H1 (cell line): ENCODE measurements around the gene ZNF768. TPM values are rescaled to one million over a fixed set of nuclear protein-coding genes. Genes with fewer than 3 reads are reported as not detected.

Experiments
- CTCF ChIA-PET: fragments of 300-600 bp; sonication (Branson Sonifier 250); formaldehyde crosslinking; loops from one replicate; lab custom pipeline; 2021; ENCODE audit not compliant: partially characterized antibody; lab: Charles Lee
- POLR2A ChIA-PET: fragments of 300-600 bp; sonication (Branson Sonifier 250); formaldehyde crosslinking; loops from one replicate; lab custom pipeline; 2021; ENCODE audit warnings: inconsistent platforms; ENCODE audit not compliant: partially characterized antibody; lab: Charles Lee
- DNase-seq, 2 experiments: peaks; one replicate each; pipeline versions ENCODE4 v3.0.0 to v3.0.0-alpha.2; 2010 to 2022; ENCODE audit warnings: low spot score in 2 of 2, low read depth in 1 of 2, mixed read lengths in 1 of 2
- FAIRE-seq: peaks from 2 replicates; lab custom pipeline; 2011; peaks lifted over from hg19 to GRCh38; lab: Jason Lieb, UNC
- H2AFZ ChIP-seq: 2 replicates; pipeline ENCODE4 v1.8.1; 2012; ENCODE audit warnings: low read length, inconsistent platforms
- H2AK5ac ChIP-seq: 2 replicates; pipeline ENCODE4 v1.6.1; 2013; ENCODE audit warnings: low read depth, low read length
- H2BK120ac ChIP-seq: replicated peaks from 2 replicates; pipeline ENCODE3; 2013; ENCODE audit warnings: low read depth, low read length, inconsistent platforms
- H2BK12ac ChIP-seq: 2 replicates; pipeline ENCODE4 v1.6.1; 2013; ENCODE audit warnings: low read depth, low read length
- H2BK15ac ChIP-seq: 2 replicates; pipeline ENCODE4 v1.6.1; 2013; ENCODE audit warnings: low read length
- H2BK20ac ChIP-seq: 2 replicates; pipeline ENCODE4 v1.6.1; 2013; ENCODE audit warnings: low read length
- H2BK5ac ChIP-seq: 2 replicates; pipeline ENCODE4 v1.6.1; 2013; ENCODE audit warnings: low read depth, low read length
- H3K14ac ChIP-seq: 2 replicates; pipeline ENCODE4 v1.6.1; 2013; ENCODE audit warnings: inconsistent platforms; ENCODE audit not compliant: insufficient read length
- H3K18ac ChIP-seq: 2 replicates; pipeline ENCODE4 v1.6.1; 2013; ENCODE audit warnings: low read length; ENCODE audit errors: extremely low read depth
- H3K23ac ChIP-seq: 2 replicates; pipeline ENCODE4 v1.6.1; 2013; ENCODE audit warnings: inconsistent platforms; ENCODE audit not compliant: insufficient read length
- H3K23me2 ChIP-seq: 2 replicates; pipeline ENCODE4 v1.6.1; 2013; ENCODE audit warnings: low read depth, low read length
- H3K27ac ChIP-seq: 2 replicates; pipeline ENCODE4 v1.6.1; 2011; ENCODE audit warnings: low read depth, low read length, inconsistent platforms
- H3K27me3 ChIP-seq, 4 experiments: replicated peaks in 1 of 4; 1 replicate in 1 of 4; 2 replicates in 3 of 4; pipeline versions ENCODE4 v1.6.1 to v1.8.1; 2011 to 2013; ENCODE audit warnings: low read length in 3 of 4, mild to moderate bottlenecking in 3 of 4, inconsistent platforms in 2 of 4, mixed read lengths in 2 of 4, moderate library complexity in 1 of 4; ENCODE audit not compliant: control insufficient read depth in 3 of 4, insufficient read depth in 3 of 4; ENCODE audit errors: extremely low read depth in 1 of 4
- H3K36me3 ChIP-seq, 4 experiments: 2 replicates each; pipeline versions ENCODE4 v1.6.1 to v1.8.1; 2011 to 2013; ENCODE audit warnings: mild to moderate bottlenecking in 4 of 4, low read length in 3 of 4, moderate library complexity in 2 of 4, control low read depth in 1 of 4, inconsistent platforms in 1 of 4; ENCODE audit not compliant: insufficient read depth in 4 of 4, control insufficient read depth in 2 of 4
- H3K4ac ChIP-seq: replicated peaks from 2 replicates; pipeline ENCODE3; 2013; ENCODE audit warnings: low read length, low read depth, mixed read lengths, inconsistent platforms; ENCODE audit not compliant: insufficient read length
- H3K4me1 ChIP-seq, 4 experiments: replicated peaks in 1 of 4; 1 replicate in 1 of 4; 2 replicates in 3 of 4; pipeline versions ENCODE4 v1.6.1 to v1.8.1; 2011 to 2013; ENCODE audit warnings: low read length in 3 of 4, inconsistent platforms in 2 of 4, mixed read lengths in 1 of 4; ENCODE audit not compliant: insufficient read depth in 4 of 4, control insufficient read depth in 3 of 4
- H3K4me2 ChIP-seq, 2 experiments: 2 replicates each; pipeline versions ENCODE4 v1.6.1 to v1.8.1; 2011 to 2013; ENCODE audit warnings: low read depth in 2 of 2, low read length in 2 of 2, control low read depth in 1 of 2, inconsistent platforms in 1 of 2, mild to moderate bottlenecking in 1 of 2; ENCODE audit not compliant: insufficient read depth in 1 of 2
- H3K4me3 ChIP-seq, 4 experiments: fragments of 200-600, 300-600 bp in 1 of 4; sonication (generic), shearing (Covaris generic), sonication (Bioruptor Twin) in 1 of 4; 2 replicates each; pipeline versions ENCODE4 v1.5.1 to v1.8.1; 2011 to 2016; ENCODE audit warnings: low read length in 4 of 4, low read depth in 3 of 4, control low read depth in 2 of 4, inconsistent platforms in 2 of 4, mild to moderate bottlenecking in 2 of 4, mixed read lengths in 1 of 4, moderate library complexity in 1 of 4; ENCODE audit not compliant: insufficient read depth in 2 of 4; ENCODE audit errors: extremely low read depth in 1 of 4
- H3K56ac ChIP-seq: replicated peaks from 2 replicates; pipeline ENCODE3; 2013; ENCODE audit warnings: low read depth, mild to moderate bottlenecking, mixed read lengths, low read length, inconsistent platforms; ENCODE audit not compliant: insufficient read length
- H3K79me1 ChIP-seq: 2 replicates; pipeline ENCODE4 v1.6.1; 2013; ENCODE audit warnings: low read depth, low read length, control low read depth
- H3K79me2 ChIP-seq, 2 experiments: 2 replicates each; pipeline versions ENCODE4 v1.6.1 to v1.8.1; 2012 to 2013; ENCODE audit warnings: low read length in 2 of 2, mild to moderate bottlenecking in 2 of 2, inconsistent platforms in 1 of 2; ENCODE audit not compliant: insufficient read depth in 2 of 2, control insufficient read depth in 1 of 2
- H3K9ac ChIP-seq, 4 experiments: replicated peaks in 1 of 4; 1 replicate in 1 of 4; 2 replicates in 3 of 4; pipeline versions ENCODE4 v1.6.1 to v1.8.1; 2011 to 2013; ENCODE audit warnings: low read depth in 3 of 4, low read length in 3 of 4, control low read depth in 2 of 4, mild to moderate bottlenecking in 2 of 4, moderate library complexity in 2 of 4, inconsistent platforms in 1 of 4; ENCODE audit errors: extremely low read depth in 1 of 4
- H3K9me3 ChIP-seq, 2 experiments: 2 replicates each; pipeline versions ENCODE4 v1.6.1 to v1.8.1; 2012 to 2013; ENCODE audit warnings: mild to moderate bottlenecking in 2 of 2, moderate library complexity in 2 of 2, control low read depth in 1 of 2, inconsistent platforms in 1 of 2, low read depth in 1 of 2, low read length in 1 of 2, mixed read lengths in 1 of 2; ENCODE audit not compliant: insufficient read depth in 2 of 2
- H4K20me1 ChIP-seq, 2 experiments: replicated peaks in 1 of 2; 2 replicates each; pipeline versions ENCODE3 to v1.8.1; 2011 to 2013; ENCODE audit warnings: inconsistent platforms in 2 of 2, low read length in 2 of 2, mild to moderate bottlenecking in 1 of 2; ENCODE audit not compliant: insufficient read depth in 2 of 2, control insufficient read depth in 1 of 2
- H4K5ac ChIP-seq: 2 replicates; pipeline ENCODE4 v1.6.1; 2013; ENCODE audit warnings: low read length, low read depth, mixed read lengths, inconsistent platforms; ENCODE audit not compliant: insufficient read length
- H4K8ac ChIP-seq: 2 replicates; pipeline ENCODE4 v1.8.0; 2013; ENCODE audit warnings: mild to moderate bottlenecking, moderate library complexity, low read length, inconsistent platforms; ENCODE audit not compliant: insufficient read depth; ENCODE audit errors: extremely low read depth
- H4K91ac ChIP-seq: replicated peaks from 2 replicates; pipeline ENCODE3; 2013; ENCODE audit warnings: low read length, mixed read lengths, inconsistent platforms; ENCODE audit not compliant: insufficient read length
- GABPA ChIP-seq: IDR thresholded peaks from 2 replicates; pipeline ENCODE4 v1.6.1; 2011; ENCODE audit warnings: mild to moderate bottlenecking, low read length, moderate library complexity, borderline replicate concordance; ENCODE audit not compliant: insufficient read depth
- WGBS, 2 experiments: shearing (Covaris generic) in 1 of 2; methylation state at CpG; one replicate each; pipeline versions ENCODE4 v1.1.6 to v1.1.7; 2013 to 2015; ENCODE audit warnings: low lambda C conversion rate in 2 of 2, mixed read lengths in 2 of 2, inconsistent platforms in 1 of 2, low coverage in 1 of 2, missing lambda C conversion rate in 1 of 2; ENCODE audit not compliant: insufficient replicate concordance in 2 of 2, insufficient coverage in 1 of 2, insufficient read length in 1 of 2; ENCODE audit errors: extremely low coverage in 1 of 2, missing lambda C conversion rate in 1 of 2; 5-methylcytosine and 5-hydroxymethylcytosine counted together
- polyA plus RNA-seq, 7 experiments: library from polyadenylated mRNA; depleted of rRNA in 3 of 7; stranded (reverse) in 5 of 7; unstranded in 2 of 7; fragments of >200 nt in 5 of 7; fragments of 200-250 nt in 2 of 7; gene quantifications; 1 replicate in 5 of 7; 2 replicates in 1 of 7; 4 replicates in 1 of 7; pipeline versions ENCODE4 v1.2.1 to v1.2.3, GENCODE V29; 2011 to 2013; ENCODE audit warnings: missing spikeins in 2 of 7, mixed read lengths in 2 of 7
- total RNA-seq: library from RNA; stranded (reverse); fragmentation: NEBNext Ultra II Directional; extraction: Animal tissue kit (Norgen Biotek cat#: 25700); gene quantifications from 2 replicates; pipeline ENCODE4 v1.2.1, GENCODE V29; 2021

The ZNF768 gene
- total and polyA plus RNA-seq, 2 of the 8 experiments (the other 6 are each of a cell fraction or from before 2014, with no cell fraction given) = 36.1 to 47.7 TPM

- WGBS, 2 experiments = 96% methylated on average over 50 of the region's 60 CpGs; no CpG with 5 or more reads in 1 of the 2 experiments
- no peak overlapping the region for H3K9ac ChIP-seq
- no peaks in the 10 kb centered on the region for H3K79me1 ChIP-seq
- no peak for DNase-seq
- no peak overlapping the region for H4K91ac ChIP-seq
- H2BK120ac ChIP-seq = no peak overlapping the region
- H3K27me3 ChIP-seq = no peaks in the 10 kb centered on the region
- no peak overlapping the region for H2BK20ac ChIP-seq
- H3K18ac ChIP-seq = no peak overlapping the region
- H3K4me2 ChIP-seq = no peak overlapping the region; a peak in 1 of 4 replicates
- H2AFZ ChIP-seq = no peak overlapping the region
- H3K23ac ChIP-seq = no peak overlapping the region
- peaks cover 3 to 6% (median 6%) of the 10 kb centered on the region in 4 experiments; a peak in 6 of 7 replicates for H3K4me1 ChIP-seq
- H2AK5ac ChIP-seq = no peak overlapping the region
- H2BK12ac ChIP-seq = no peak overlapping the region
- no peak overlapping the region for H3K4me3 ChIP-seq
- H3K79me2 ChIP-seq = no peaks in the 10 kb centered on the region
- H4K5ac ChIP-seq = no peak overlapping the region
- peaks cover 2% of the 10 kb centered on the region; the same call in 1 of the 2 replicates for H3K23me2 ChIP-seq
- H3K9me3 ChIP-seq = no peaks in the 10 kb centered on the region
- H3K56ac ChIP-seq = no peak overlapping the region
- ChIA-PET POLR2A (interaction anchor here (0.6 to 5.7 kb wide), 13 partner anchors 11 to 136 kb away, joined by 3 to 48 read pairs (median 4); partner anchors contain the start of genes DCTPP1, ZNF688, ZNF747 and ZNF764), CTCF (interaction anchor here (0.6 to 2.1 kb wide), 11 partner anchors 10 to 145 kb away, joined by 3 to 11 read pairs (median 5); partner anchors contain the start of genes DCTPP1 and ZNF747)
- no peak overlapping the region for H2BK15ac ChIP-seq
- H4K8ac ChIP-seq = no peak overlapping the region
- no peak for TF ChIP-seq GABPA
- H3K27ac ChIP-seq = no peak overlapping the region
- no peak for FAIRE-seq
- H3K36me3 ChIP-seq = peaks cover 0 to 11% (median 0%) of the 10 kb centered on the region in 4 experiments; a peak in 1 of 8 replicates
- no peak overlapping the region for H2BK5ac ChIP-seq
- H3K14ac ChIP-seq = no peak overlapping the region
- H3K4ac ChIP-seq = no peak overlapping the region
- peaks cover 0 to 2% of the 10 kb centered on the region in 2 experiments for H4K20me1 ChIP-seq
Measured at GRCh38 chr16:30524575-30525568, 1.5 kb downstream of the ZNF768 start.
